ENCODE data around the gene LRRC23. TPM values are rescaled to one million over a fixed set of nuclear protein-coding genes. Genes with fewer than 3 reads are reported as not detected.
"Not testable (repeated sequence)": the region's sequence is repeated elsewhere in the genome, so short reads cannot be mapped to it uniquely, and the experiment has no call there.

The LRRC23 gene
- polyA plus RNA-seq, 4 donors: 3.6 to 8.2 (median 4.7) TPM

DNA sequence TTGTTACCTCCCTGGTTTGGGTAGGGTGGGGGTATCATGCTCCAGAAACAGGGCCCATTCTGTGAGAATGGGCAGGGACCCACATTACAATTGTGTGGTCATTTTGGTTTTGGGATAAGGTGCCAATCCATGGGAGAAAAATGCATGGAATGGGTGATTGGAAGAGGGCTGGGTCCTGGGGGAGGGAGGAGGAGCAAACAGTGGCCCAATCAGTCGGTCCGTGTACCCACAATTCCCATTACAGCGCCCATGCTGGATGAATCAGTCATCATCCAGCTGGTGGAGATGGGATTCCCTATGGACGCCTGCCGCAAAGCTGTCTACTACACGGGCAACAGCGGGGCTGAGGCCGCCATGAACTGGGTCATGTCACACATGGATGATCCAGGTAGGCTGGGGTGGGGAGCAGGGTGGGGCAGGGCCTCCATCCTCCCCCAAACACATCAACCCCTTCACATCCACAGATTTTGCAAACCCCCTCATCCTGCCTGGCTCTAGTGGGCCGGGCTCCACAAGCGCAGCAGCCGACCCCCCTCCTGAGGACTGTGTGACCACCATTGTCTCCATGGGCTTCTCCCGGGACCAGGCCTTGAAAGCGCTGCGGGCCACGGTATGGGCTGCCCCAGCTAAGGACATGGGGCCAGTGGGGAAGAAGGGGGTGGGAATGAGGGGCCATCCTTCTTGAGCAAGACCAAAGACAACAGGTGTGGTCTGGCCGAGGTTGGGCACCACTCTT lies 40.9 kb upstream of the LRRC23 start:
- Histone ChIP-seq H3K36me3 (ENCODE audit: control insufficient read depth in 3 of 3, insufficient read depth in 2 of 3, low read depth in 1 of 3, low read length in 3 of 3) (peaks cover 16 to 83% (median 18%) of the 10 kb centered on the region in 3 donors), H3K27ac (ENCODE audit: low read depth in 1 of 3, low read length in 2 of 3) (no peak overlapping the region), H3K27me3 (ENCODE audit: control insufficient read depth in 3 of 3, insufficient read depth in 3 of 3, low read length in 3 of 3) (no peaks in the 10 kb centered on the region), H3K4me3 (ENCODE audit: low read depth in 1 of 3, low read length in 3 of 3) (no peak overlapping the region), H3K9me3 (ENCODE audit: control insufficient read depth in 2 of 2, insufficient read depth in 1 of 2, low read depth in 1 of 2, low read length in 1 of 2) (no peaks in the 10 kb centered on the region), H3K4me1 (ENCODE audit: control insufficient read depth in 3 of 3, insufficient read depth in 2 of 3, low read depth in 1 of 3, low read length in 2 of 3) (peaks cover 0 to 13% (median 0%) of the 10 kb centered on the region in 3 donors)
- no peak for DNase-seq
- WGBS, 3 donors: 96 to 97% (median 96%) methylated on average over 16 of the region's 16 CpGs
- FAIRE-seq: no peak

DNA sequence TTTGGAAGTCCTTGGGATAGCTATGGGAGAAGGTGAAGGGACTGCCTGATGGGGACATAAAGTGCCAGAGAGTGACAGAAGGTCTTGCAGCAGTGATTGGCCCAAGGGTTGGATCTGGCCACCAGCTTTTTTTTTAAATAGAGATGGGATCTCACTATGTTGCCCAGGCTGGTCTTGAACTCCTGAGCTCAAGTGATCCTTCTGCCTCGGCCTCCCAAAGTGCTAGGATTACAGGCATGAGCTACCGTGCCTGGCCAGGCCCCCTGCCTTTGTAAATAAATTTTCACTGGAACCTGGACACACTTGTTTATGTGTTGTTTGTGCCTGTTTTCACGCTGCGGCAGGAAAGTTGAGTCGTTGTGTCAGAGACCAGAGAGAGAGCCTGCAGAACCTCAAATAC lies 39.3 kb upstream of the LRRC23 start:
- H3K36me3 ChIP-seq (ENCODE audit: control insufficient read depth in 3 of 3, insufficient read depth in 2 of 3, low read depth in 1 of 3, low read length in 3 of 3): peaks cover 11 to 83% (median 16%) of the 10 kb centered on the region in 3 donors
- not testable (repeated sequence) for H3K27ac ChIP-seq (ENCODE audit: low read depth in 1 of 3, low read length in 2 of 3)
- 92 to 94% (median 94%) methylated on average over 5 of the region's 5 CpGs for WGBS, 3 donors

DNA sequence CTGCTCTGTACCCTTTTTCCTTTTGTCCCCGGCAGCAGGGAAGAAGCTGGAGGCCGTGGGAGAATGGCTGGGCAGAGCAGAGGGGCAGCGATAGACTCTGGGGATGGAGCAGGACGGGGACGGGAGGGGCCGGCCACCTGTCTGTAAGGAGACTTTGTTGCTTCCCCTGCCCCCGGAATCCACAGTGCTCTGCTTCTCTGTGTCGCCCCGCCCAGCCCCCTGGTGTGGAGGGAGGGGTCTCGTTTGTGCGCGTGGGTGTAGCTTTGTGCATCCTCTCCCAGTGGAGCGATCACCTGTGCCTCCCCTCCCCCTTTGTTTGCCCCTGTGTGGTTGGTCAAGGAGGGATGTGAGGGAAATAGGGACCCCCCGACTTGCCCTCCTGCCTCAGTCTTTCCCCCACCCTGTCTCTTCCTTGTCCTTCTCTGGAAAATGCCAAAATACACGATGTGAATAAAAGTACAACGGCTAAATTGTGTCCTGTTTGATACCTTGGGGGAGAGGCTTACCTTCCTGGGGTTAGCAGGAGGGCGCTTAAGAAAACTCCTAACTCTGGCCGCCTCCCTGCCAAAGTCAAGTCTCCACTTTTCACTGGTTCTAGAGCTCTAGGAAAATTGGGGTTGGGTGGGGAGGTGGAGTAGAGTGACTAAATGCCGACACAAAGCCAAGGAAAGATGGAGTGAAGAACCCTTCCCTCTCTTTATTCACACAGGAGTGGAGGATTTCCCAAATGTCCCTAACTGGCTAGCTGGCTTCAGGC lies 38.3 kb upstream of the LRRC23 start:
- FAIRE-seq: no peak
- H3K27ac ChIP-seq (ENCODE audit: low read depth in 1 of 3, low read length in 2 of 3): peak overlapping the region in 2 of 3 donors; percentile 53 to 87
- WGBS, 3 donors: 74 to 80% (median 79%) methylated on average over 16 to 19 of the region's 19 CpGs
- peaks cover 9 to 83% (median 10%) of the 10 kb centered on the region in 3 donors for H3K36me3 ChIP-seq (ENCODE audit: control insufficient read depth in 3 of 3, insufficient read depth in 2 of 3, low read depth in 1 of 3, low read length in 3 of 3)
- DNase-seq: no peak
- H3K9me3 ChIP-seq (ENCODE audit: control insufficient read depth in 2 of 2, insufficient read depth in 1 of 2, low read depth in 1 of 2, low read length in 1 of 2): no peaks in the 10 kb centered on the region
- peak overlapping the region in 1 of 3 donors; percentile 95 for H3K4me3 ChIP-seq (ENCODE audit: low read depth in 1 of 3, low read length in 3 of 3)
- H3K4me1 ChIP-seq (ENCODE audit: control insufficient read depth in 3 of 3, insufficient read depth in 2 of 3, low read depth in 1 of 3, low read length in 2 of 3): peaks cover 0 to 34% (median 0%) of the 10 kb centered on the region in 3 donors
- no peaks in the 10 kb centered on the region for H3K27me3 ChIP-seq (ENCODE audit: control insufficient read depth in 3 of 3, insufficient read depth in 3 of 3, low read length in 3 of 3)

More for the DNA sequence above, 39.3 kb upstream of the LRRC23 start:
- not testable (repeated sequence) for FAIRE-seq; H3K9me3 ChIP-seq (ENCODE audit: control insufficient read depth in 2 of 2, insufficient read depth in 1 of 2, low read depth in 1 of 2, low read length in 1 of 2); H3K27me3 ChIP-seq (ENCODE audit: control insufficient read depth in 3 of 3, insufficient read depth in 3 of 3, low read length in 3 of 3); DNase-seq; H3K4me3 ChIP-seq (ENCODE audit: low read depth in 1 of 3, low read length in 3 of 3)
- peaks cover 0 to 28% (median 0%) of the 10 kb centered on the region in 3 donors for H3K4me1 ChIP-seq (ENCODE audit: control insufficient read depth in 3 of 3, insufficient read depth in 2 of 3, low read depth in 1 of 3, low read length in 2 of 3)

- Histone ChIP-seq H3K4me1 (ENCODE audit: control insufficient read depth in 3 of 3, insufficient read depth in 2 of 3, low read depth in 1 of 3, low read length in 2 of 3) (peaks cover 0 to 41% (median under 1%) of the 10 kb centered on the region in 3 donors), H3K27ac (ENCODE audit: low read depth in 1 of 3, low read length in 2 of 3) (peak overlapping the region; percentile 53 to 87 (median 68)), H3K36me3 (ENCODE audit: control insufficient read depth in 3 of 3, insufficient read depth in 2 of 3, low read depth in 1 of 3, low read length in 3 of 3) (peaks cover 8 to 83% (median 8%) of the 10 kb centered on the region in 3 donors), H3K9me3 (ENCODE audit: control insufficient read depth in 2 of 2, insufficient read depth in 1 of 2, low read depth in 1 of 2, low read length in 1 of 2) (no peaks in the 10 kb centered on the region), H3K4me3 (ENCODE audit: low read depth in 1 of 3, low read length in 3 of 3) (peak overlapping the region; percentile 86 to 95 (median 93)), H3K27me3 (ENCODE audit: control insufficient read depth in 3 of 3, insufficient read depth in 3 of 3, low read length in 3 of 3) (no peaks in the 10 kb centered on the region)
- DNase-seq (peak in 1 of 2 donors; percentile 39), FAIRE-seq (no peak)
- WGBS, 3 donors: 1 to 4% (median 3%) methylated on average over 31 to 33 of the region's 33 CpGs
Observed at GRCh38 chr12:6866920-6867412, 37.7 kb upstream of the LRRC23 start.

DNA sequence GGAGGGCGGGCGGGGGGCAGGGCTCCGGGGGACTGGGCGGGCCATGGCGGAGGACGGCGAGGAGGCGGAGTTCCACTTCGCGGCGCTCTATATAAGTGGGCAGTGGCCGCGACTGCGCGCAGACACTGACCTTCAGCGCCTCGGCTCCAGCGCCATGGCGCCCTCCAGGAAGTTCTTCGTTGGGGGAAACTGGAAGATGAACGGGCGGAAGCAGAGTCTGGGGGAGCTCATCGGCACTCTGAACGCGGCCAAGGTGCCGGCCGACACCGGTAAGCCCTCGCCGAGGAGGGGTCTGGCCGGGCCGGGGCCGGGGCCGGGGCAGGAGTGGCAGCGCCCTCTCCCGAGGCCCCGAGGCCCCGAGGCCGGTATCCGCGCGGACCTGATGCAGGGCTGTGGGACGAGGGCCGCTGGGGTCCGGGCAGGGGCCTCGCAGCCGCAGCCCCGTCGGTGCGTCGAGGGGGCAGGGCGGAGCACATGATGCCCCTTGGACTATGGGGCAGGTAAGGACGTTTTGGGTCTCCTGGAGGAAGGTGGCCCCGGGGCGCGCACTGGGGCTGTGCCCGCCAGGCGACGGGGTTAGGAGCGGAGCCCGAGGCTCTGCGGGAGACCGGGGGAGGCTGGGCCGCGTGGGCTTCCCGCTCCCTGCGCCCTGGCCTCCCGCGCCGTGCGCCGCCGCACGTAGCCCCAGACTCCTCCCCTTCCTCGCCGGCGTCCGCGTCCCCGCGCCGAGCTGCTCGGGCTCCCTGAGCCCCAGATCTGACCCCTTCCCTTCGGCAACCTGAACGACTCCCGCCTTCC lies 37.0 kb upstream of the LRRC23 start, which contains the start of gene TPI1:
Gene TPI1 (plus strand): TSS at position 119 of the 798 bp plus-strand sequence. CDS start 36 bp downstream, at position 155.
- 0 to 1% (median 0%) methylated on average over 67 to 86 of the region's 86 CpGs for WGBS, 3 donors
- Histone ChIP-seq H3K4me3 (ENCODE audit: low read depth in 1 of 3, low read length in 3 of 3) (peak within 1 kb of the TSS; percentile 86 to 95 (median 93)), H3K27me3 (ENCODE audit: control insufficient read depth in 3 of 3, insufficient read depth in 3 of 3, low read length in 3 of 3) (no peaks in the 10 kb centered on the region), H3K9me3 (ENCODE audit: control insufficient read depth in 2 of 2, insufficient read depth in 1 of 2, low read depth in 1 of 2, low read length in 1 of 2) (no peaks in the 10 kb centered on the region), H3K27ac (ENCODE audit: low read depth in 1 of 3, low read length in 2 of 3) (peak within 1 kb of the TSS; percentile 90 to 95 (median 94)), H3K36me3 (ENCODE audit: control insufficient read depth in 3 of 3, insufficient read depth in 2 of 3, low read depth in 1 of 3, low read length in 3 of 3) (peaks cover 8 to 81% (median 8%) of the 10 kb centered on the region in 3 donors), H3K4me1 (ENCODE audit: control insufficient read depth in 3 of 3, insufficient read depth in 2 of 3, low read depth in 1 of 3, low read length in 2 of 3) (peaks cover 0 to 44% (median 3%) of the 10 kb centered on the region in 3 donors)
- DNase-seq (peak; percentile 81 to 91), FAIRE-seq (no peak)

DNA sequence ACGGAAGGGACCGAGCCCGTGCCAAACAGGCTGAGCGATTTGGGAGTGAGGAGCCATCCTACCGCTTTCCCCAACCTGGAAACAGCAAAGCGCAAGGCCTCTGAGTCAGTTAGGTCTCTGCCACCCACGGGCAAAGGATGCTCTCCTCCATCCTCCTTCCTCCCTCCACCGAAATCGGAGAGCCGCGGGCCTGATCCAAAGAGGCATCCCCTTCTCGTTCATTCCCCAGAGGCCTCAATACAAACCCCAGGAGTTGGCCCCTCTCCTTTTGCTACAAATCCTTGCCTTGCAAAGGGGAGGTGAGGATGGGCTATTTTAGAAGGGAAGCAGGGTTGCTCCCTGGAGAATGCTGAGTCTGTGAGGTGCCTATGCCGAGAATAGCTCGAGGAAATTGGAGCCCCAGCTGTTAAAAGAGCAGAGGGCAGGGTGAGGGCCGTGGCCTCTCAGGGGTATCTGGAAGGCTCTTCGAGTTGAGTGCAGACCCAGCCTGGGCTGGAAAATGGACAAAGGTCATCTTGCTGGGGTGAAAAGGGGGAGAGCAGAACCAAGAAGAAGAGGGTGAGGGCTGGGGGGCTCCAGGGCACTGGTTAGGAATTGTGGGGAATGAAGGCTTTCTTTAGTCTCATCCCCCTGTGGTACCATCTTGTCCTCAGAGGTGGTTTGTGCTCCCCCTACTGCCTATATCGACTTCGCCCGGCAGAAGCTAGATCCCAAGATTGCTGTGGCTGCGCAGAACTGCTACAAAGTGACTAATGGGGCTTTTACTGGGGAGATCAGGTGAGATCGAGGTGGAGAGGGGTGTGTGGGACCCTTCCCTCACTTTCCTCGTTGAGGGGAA lies 36.2 kb upstream of the LRRC23 start:
- H3K4me1 ChIP-seq (ENCODE audit: control insufficient read depth in 3 of 3, insufficient read depth in 2 of 3, low read depth in 1 of 3, low read length in 2 of 3): peaks cover 0 to 44% (median 3%) of the 10 kb centered on the region in 3 donors
- FAIRE-seq (no peak), DNase-seq (peak in 1 of 2 donors; percentile 26)
- 4 to 7% (median 6%) methylated on average over 22 of the region's 22 CpGs for WGBS, 3 donors
- H3K9me3 ChIP-seq (ENCODE audit: control insufficient read depth in 2 of 2, insufficient read depth in 1 of 2, low read depth in 1 of 2, low read length in 1 of 2): no peaks in the 10 kb centered on the region
- peak overlapping the region; percentile 90 to 95 (median 94) for H3K27ac ChIP-seq (ENCODE audit: low read depth in 1 of 3, low read length in 2 of 3)
- H3K27me3 ChIP-seq (ENCODE audit: control insufficient read depth in 3 of 3, insufficient read depth in 3 of 3, low read length in 3 of 3): no peaks in the 10 kb centered on the region
- peaks cover 5 to 74% (median 6%) of the 10 kb centered on the region in 3 donors for H3K36me3 ChIP-seq (ENCODE audit: control insufficient read depth in 3 of 3, insufficient read depth in 2 of 3, low read depth in 1 of 3, low read length in 3 of 3)
- peak overlapping the region; percentile 86 to 95 (median 93) for H3K4me3 ChIP-seq (ENCODE audit: low read depth in 1 of 3, low read length in 3 of 3)
